SHP77 treated with DMSO at 0.1 percent for 48 hours (cell line): ENCODE results near the gene STK33.

Experiments
- DNase-seq: peaks from one replicate; lab custom pipeline; 2025; lab: John Stamatoyannopoulos, UW

STK33 gene

GRCh38 chr11:8356216-8356615, 237.8 kb downstream of the STK33 start:
- DNase-seq, result no peak

- DNase-seq, result no peak
Observed at GRCh38 chr11:8355416-8355742, 238.6 kb downstream of the STK33 start.

DNA sequence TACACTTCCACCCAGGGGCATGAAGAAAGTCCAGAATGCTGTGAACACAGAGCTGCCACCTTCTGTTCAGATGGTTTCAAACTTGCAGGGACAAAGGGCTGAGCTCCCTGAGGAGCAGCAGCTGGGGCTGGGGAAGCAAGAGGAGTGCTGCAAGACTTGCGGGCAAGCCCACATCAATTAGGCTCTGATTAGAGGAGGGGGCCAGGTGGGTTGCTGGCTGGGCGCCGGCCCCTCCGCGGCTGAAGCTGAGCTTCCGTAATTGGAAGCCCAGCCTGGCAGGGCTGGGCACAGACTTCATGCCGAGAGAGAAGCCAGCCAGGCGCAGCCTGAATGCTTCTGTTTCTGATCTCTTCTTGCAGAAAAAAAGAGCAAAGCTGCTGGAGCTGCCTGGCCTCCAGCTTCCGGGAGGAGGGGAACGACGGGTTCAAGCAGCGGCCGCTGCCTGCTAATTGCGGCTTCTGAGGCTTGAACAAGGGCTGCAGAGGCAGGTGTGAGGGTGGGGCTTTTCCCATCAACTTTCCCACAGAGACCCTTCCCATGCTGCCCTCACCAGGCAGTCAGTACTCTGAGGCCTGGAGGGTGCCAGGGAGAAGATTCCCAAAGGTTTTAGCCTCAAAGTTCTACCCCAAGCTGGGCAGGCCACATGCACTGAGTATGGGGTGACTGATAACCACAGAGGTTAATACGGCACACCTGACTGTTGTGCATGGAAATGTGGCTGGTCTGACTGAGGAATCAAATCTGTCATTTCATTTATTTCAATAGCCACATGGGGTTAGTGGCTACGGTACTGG, 239.2 kb downstream of the STK33 start:
- no peak for DNase-seq

DNA sequence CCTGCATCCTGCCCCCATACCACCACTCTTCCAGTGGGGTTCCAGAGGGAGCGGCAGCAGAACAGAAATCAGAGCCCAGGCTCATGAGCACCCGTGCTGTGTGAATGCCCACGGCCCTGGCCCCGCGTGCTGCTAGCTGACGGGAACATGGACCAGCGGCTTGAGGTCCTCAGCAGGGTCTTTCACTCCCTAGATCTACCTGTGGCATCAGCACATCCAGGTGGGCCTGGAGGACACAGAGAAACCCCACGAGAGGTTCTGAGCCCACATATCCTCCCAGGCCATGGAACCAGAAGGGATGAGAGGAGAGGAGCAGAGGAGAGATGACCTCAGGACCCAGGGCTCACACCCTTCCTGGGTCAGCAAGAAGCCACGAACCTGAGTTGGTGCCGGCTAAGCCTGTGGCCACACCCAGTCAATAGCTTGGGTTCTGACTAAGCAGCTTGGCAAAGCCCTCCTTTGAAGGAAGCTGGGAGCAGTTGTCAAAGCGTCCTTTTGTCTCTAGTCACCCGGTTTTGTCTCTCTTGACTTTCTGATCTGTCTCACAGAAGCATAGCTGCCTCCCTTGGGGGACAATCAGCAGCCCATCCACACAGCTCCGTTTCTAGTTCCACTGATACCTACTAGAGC, 241.0 kb downstream of the STK33 start:
- no peak for DNase-seq

DNA sequence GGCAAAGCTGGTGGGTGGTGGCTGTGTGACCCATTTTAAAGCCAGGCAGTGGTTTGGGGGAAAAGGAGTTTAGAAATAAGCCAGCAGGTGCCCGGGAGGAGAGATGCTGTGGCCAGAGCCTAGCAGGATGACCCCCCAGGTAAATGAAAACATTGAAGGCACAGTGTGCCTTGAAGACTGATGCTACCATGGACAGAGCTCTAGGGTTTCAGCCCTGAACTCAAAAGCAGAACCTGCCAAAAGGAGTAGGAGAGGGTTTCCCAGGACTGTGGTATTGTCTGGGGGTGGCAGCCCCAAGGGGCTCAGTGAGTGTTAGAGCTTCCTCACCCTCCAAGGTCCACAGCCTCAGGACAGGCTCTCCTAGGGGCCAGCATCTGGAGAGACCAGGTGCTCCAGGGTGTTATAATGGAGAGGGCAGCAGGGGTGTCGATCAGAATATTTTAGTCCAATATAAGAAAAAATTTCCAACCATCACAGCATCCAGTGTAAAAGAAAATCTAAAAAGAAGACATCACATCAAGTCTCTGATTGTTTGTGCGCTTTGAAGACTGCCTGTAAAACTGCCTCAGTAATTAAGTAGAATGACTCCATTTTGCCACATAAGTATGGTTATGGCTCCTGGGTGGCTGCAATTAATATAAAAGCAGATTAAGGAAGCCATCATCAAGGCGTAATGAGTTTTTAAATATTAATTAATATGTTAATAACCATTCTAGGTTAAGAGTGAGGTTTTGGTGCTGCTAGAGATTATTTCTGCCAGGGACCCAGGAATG, 241.7 kb downstream of the STK33 start:
- DNase-seq, result no peak

DNA sequence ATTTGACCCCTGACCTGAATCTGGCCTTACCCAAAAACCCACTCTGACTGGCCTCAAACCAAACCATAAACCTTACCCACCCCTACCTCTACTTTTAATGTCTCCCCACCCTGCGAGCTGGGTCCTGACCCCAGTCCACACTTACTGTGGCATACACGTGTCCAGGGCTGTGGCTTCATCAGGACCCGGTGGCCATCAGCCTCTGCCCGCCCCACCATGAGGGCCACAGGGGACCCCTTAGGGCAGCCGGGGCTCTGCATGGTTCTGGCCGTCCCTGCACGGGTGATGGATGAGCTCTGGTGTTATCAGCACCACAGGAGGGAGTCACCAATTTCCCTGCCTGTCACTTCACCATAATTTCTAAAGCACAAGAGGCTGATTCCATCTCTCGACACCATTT, 242.8 kb downstream of the STK33 start:
- no peak for DNase-seq

DNA sequence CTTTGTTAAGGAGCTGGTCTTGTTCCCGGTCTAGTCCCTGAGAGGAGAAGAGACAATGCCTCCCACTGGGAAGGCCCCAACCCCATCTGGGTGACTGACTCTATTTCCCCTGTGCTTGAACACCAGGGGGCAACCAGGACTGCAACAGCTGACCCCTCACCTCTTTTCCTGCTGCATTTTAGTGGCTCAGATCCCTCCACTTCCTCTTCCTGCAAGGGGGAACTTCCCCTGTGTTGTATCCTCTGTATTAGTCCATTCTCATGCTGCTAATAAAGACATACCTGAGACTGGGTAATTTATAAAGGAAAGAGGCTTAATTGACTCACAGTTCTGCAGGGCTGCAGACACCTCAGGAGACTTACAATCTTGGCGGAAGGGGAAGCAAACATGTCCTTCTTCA, 246.1 kb downstream of the STK33 start:
- DNase-seq, result no peak

- no peak for DNase-seq
Observed at GRCh38 chr11:8346157-8346755, 247.8 kb downstream of the STK33 start.

GRCh38 chr11:8345179-8345578, 248.8 kb downstream of the STK33 start:
- no peak for DNase-seq

DNA sequence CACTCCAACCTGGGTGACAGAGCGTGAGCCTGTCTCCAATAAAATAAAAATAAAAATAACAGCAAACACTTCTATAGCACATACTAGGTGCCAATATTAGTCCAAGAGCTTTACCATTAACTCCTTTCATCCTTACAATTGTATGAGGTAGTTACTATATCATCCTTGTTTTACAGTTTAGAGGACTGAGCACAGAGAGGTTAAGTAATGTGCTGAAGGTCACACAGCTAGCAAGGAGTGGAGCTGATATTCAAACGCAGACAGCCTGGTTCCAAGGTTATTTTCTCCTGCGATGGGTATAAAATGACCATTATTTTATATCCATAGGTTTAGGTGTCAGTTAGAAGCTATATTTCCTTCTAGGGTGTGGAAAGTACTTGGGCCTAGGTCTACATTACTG, 249.7 kb downstream of the STK33 start:
- no peak for DNase-seq

DNA sequence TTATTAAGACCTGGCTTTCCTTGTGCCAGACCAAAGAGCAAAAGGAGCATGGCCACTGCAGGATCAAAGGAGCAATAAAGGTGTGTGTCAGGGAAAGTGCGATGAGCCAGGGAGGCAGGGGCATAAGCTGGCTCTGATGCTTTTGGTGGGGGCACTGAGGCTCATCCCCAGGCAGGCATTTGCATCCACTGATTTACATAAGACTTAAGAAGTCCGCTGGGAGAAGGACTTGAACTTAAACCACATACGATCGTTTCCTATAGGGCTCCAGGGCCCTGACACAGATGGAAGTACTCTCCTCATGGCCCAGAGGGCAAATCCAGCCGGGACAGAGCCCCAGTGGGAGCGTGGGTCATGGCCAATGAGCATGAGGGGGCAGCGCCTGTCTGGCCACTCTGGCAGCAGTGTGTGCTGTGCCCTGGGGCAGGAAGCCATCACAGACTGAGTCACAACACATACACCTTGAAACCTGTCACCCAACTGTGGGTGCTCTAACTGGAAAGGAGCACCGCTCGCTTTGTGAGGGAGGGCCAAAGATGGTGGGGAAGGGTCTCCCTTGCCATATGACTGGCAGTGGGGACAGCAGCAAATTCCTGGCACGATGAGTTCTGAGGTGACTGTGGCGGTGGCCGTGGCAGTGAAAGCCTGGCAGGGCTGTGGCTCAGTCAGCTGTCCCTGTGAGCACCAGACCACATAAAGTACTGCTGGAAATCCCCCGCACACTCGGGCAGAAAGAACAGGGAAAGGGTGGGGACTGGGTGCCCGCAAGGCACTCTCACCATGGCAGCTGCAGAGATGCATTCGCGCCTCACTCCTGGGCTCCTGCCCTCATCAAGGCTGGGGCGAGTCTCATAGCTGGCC, 251.0 kb downstream of the STK33 start:
- DNase-seq, result no peak

GRCh38 chr11:8341996-8342395, 252.0 kb downstream of the STK33 start:
- DNase-seq, result no peak
